ENCODE data around the gene CALR3. TPM values are rescaled to one million over a fixed set of nuclear protein-coding genes. Genes with fewer than 3 reads are reported as not detected.

The CALR3 gene
- total RNA-seq, 2 experiments from 2014 or later = not detected

DNA sequence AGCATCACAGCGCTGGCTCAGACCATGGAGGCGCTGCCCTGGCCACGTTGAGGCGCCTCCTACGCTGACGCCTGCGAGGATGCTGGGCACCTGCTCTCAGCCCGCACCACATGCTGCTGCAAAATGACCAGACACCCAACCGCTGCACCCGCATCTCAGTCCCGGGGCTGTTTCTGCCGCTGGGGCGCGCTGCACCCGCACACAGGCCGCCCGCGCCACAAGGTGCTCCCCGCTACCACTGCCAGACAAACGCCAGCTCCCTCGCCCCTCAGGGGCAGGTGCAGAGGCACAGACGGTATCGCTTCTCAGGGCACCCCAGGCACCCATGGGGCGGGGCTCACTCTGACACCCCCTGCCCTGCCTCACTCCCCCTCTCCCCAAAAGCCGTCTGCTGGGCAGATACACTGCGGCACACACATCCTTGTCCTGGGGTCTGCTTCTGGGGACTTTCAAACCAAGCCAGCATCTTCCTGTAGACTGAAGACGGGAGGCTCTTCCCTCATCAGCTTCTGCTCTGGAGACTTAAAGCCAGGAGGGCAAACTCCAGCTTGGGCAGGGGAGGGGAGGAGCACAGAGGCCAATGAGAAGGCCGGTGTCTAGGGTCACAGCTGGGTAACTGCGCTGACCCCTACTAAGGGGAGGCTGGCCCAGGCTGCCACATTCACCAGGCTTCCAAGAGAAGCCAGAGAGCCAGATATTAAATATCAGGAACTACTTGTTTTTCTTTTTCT, 29.9 kb upstream of the CALR3 start:
- Mint-ChIP-seq H3K27ac (no peak overlapping the region), H3K4me3 (no peak overlapping the region), H3K27me3 (no peaks in the 10 kb centered on the region), H3K36me3 (ENCODE audit: low read depth) (peaks cover 45% of the 10 kb centered on the region), H3K4me1 (ENCODE audit: low read depth) (no peaks in the 10 kb centered on the region), H3K9me3 (no peaks in the 10 kb centered on the region)
- TF ChIP-seq, protein P1, sequence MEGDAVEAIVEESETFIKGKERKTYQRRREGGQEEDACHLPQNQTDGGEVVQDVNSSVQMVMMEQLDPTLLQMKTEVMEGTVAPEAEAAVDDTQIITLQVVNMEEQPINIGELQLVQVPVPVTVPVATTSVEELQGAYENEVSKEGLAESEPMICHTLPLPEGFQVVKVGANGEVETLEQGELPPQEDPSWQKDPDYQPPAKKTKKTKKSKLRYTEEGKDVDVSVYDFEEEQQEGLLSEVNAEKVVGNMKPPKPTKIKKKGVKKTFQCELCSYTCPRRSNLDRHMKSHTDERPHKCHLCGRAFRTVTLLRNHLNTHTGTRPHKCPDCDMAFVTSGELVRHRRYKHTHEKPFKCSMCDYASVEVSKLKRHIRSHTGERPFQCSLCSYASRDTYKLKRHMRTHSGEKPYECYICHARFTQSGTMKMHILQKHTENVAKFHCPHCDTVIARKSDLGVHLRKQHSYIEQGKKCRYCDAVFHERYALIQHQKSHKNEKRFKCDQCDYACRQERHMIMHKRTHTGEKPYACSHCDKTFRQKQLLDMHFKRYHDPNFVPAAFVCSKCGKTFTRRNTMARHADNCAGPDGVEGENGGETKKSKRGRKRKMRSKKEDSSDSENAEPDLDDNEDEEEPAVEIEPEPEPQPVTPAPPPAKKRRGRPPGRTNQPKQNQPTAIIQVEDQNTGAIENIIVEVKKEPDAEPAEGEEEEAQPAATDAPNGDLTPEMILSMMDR (IDR thresholded peaks at IDR 0.05) = no peak
- ATAC-seq (no peak), DNase-seq (no peak)
- ChIA-PET CTCF (no interaction called here), POLR2A (interaction anchor here (1.1 kb wide), 1 partner anchor 8 kb away, joined by 3 read pairs; no protein-coding TSS in a partner anchor)
- intact Hi-C loops (cut with micrococcal nuclease) = no loop called here

DNA sequence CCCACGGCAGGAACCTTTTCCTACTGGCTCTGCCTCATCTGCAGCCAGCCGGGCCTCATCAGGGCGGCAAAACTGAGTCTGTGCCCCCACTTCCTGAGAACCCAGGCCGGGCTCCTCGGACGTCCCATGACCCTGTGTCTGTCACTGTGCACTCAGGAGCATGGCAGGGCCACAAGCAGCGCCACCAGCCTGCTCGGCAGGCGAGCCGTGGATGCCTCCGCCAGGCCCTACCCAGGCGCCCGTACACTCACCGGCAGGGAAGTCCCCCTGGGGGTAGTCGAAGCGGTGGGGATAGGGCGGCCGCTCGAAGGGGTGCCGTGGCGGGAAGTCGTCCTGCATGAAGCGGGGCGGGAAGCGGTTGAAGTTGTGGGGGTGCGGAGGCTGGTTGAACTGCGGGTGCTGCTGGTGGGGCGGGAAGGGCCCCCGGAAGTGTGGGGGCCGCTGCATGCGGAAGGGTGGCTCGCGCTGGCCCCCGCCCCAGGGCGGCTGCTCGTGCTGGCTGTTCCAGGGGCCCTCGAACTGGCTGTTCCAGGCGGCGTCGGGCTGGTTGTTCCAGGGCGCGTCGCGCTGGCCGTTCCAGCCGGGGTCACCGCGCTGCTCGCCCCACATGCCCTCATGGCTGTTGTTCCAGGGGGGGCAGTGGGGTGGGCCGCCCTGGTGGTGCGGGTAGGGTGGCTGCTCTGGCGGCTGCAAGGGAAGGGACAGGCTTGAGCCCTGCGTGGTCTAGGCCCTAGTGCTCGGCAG, 29.2 kb upstream of the CALR3 start:
- Mint-ChIP-seq H3K4me1 (ENCODE audit: low read depth) (no peaks in the 10 kb centered on the region), H3K9me3 (no peaks in the 10 kb centered on the region), H3K36me3 (ENCODE audit: low read depth) (peaks cover 49% of the 10 kb centered on the region), H3K4me3 (no peak overlapping the region), H3K27ac (no peak overlapping the region), H3K27me3 (no peaks in the 10 kb centered on the region)
- POLR2A ChIA-PET = no interaction called here
- intact Hi-C loops (cut with micrococcal nuclease) = no loop called here
- ATAC-seq (no peak), DNase-seq (no peak)
- TF ChIP-seq, protein P1 (IDR thresholded peaks at IDR 0.05) = no peak
- CTCF ChIA-PET = no interaction called here

DNA sequence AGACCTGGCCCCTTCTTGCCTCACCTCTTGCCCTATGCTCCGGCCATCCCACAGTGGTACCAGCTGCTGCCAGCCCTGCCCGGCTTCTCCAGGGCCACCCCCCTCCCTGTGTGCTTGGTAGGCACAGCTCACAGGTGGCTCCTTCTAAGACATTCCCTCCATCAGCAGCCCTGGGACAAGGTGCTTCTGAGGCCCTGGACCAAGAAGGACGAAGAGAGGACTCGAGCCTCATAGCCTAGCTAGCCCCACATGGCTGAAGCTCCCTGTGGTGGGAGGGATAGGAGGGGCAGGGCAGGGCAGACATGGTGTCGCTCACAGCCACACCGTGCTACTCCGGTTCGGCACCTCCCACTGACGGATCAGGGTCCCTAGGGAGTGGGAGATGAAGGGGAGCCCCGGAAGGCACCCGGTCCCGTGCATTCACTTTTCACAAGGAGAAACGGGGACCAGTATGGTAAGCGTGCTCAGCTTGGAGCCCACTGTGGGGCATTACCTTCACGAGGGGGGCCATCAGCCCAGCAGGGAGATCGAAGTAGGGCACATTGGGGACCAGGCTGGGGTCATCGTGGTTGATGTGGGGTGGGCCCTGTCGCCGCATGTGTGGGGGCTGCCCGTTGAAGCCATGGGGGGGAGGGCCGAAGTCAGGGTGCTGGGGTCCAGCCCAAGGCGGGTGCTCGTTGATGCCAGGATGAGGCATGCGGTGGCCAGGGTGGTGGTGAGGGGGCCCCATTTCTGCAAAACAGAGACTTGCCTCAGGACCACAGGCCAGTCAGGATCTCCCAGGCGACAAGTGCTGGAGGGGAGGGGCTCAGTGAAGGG, 26.8 kb upstream of the CALR3 start:
- DNase-seq = no peak
- TF ChIP-seq, protein P1 (IDR thresholded peaks at IDR 0.05) = no peak
- H3K9me3 Mint-ChIP-seq = no peaks in the 10 kb centered on the region
- no peaks in the 10 kb centered on the region for H3K27me3 Mint-ChIP-seq
- ATAC-seq = no peak
- intact Hi-C loops (cut with micrococcal nuclease) = no loop called here
- no peak overlapping the region for H3K27ac Mint-ChIP-seq
- peaks cover 50% of the 10 kb centered on the region for H3K36me3 Mint-ChIP-seq (ENCODE audit: low read depth)
- H3K4me1 Mint-ChIP-seq (ENCODE audit: low read depth) = no peaks in the 10 kb centered on the region
- CTCF ChIA-PET = no interaction called here
- POLR2A ChIA-PET = interaction anchor here (1.1 to 1.5 kb wide), 2 partner anchors 20 to 104 kb away, joined by 3 read pairs; no protein-coding TSS in a partner anchor
- no peak overlapping the region for H3K4me3 Mint-ChIP-seq

DNA sequence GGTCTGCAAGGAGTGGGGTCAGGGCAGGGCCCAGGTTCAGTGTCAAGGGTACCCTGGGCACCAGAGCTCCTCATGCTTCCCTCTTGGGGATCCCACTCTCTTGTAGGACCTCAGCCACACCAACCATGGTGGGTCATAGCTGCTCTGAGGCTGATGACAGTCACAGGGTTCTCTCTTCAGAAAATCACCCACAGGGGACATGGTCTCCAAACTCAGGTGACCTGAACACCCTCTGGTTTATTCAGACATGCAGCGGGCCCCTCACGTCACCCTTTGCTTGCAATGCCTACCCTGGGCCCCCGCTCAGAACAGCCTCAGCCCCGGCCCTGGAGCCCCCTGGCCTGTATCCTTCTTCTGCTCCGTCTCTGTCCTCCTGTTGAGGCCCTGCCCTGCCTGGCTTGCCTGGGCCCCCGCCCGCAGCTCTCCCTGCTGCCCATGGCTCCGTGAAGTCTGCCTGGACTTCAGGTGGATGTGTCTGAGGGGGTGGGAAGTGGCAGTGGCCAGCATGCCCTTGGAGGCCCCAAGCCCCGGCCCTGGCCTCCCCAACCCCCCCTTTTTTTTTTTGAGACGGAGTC, 25.8 kb upstream of the CALR3 start:
- intact Hi-C loops (cut with micrococcal nuclease) = no loop called here
- peaks cover 2% of the 10 kb centered on the region for H3K4me1 Mint-ChIP-seq (ENCODE audit: low read depth)
- no peaks in the 10 kb centered on the region for H3K27me3 Mint-ChIP-seq
- H3K27ac Mint-ChIP-seq = no peak overlapping the region
- ATAC-seq (no peak), DNase-seq (no peak)
- ChIA-PET CTCF (no interaction called here), POLR2A (no interaction called here)
- TF ChIP-seq, protein P1 (IDR thresholded peaks at IDR 0.05) = no peak
- no peaks in the 10 kb centered on the region for H3K9me3 Mint-ChIP-seq
- H3K4me3 Mint-ChIP-seq = no peak overlapping the region
- peaks cover 44% of the 10 kb centered on the region for H3K36me3 Mint-ChIP-seq (ENCODE audit: low read depth)

Data from activated CD8-positive, alpha-beta T cell treated with anti-CD3 and anti-CD28 coated beads for 36 hours (primary cell).